ENCODE results near the gene SORCS2. TPM values are rescaled to one million over a fixed set of nuclear protein-coding genes. Genes with fewer than 3 reads are reported as not detected.

SORCS2 gene
- total and polyA plus RNA-seq, 2 of the 4 experiments (the other 2 are of a cell fraction): 0.36 to 0.62 TPM

DNA sequence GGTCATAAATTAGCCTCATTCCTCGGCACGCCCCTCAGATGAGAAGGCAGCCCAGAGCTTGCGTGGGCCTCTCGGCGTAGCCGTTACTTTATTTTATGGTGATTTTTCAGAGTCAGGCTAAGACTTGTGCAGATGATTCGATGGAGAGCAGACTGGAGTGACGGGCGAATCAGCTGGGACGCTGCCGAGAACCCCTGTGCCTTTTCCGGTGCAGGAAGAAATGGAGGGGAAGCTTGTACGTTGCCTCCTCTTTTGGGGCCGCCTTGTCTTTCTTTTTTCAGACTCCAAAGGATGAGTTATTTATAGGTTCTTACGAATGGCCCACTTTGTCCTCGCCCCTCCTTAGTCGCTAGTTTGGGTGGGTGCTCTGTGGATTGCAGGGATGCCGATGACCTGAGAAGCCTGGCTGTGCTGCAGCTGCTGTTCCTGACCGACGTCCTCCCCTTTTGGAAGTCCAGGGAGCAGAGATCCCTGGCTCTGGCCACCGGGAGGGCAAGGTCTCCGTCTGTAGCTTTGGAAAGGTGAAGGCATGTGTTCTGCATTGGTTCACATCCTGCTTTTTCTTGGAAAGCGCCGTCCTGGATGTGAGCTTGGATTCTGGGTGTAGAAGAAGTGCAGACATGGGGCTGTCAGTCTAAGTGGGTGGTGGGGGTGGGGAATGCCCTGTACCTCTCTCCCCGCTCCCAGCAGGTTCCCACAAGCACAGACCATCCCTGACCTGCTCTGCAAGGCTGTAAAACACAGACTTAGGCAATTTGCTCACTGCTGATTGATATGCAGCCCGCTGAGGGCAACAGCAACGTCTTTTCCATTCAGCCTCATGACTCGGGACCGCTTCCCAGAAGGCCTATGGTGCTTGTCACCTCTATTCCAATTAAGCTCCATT, 9.3 kb downstream of the SORCS2 start:
- CTCF ChIA-PET: no interaction called here
- H3K27ac ChIP-seq (ENCODE audit: insufficient read depth, low read length): no peak overlapping the region

More for the DNA sequence above, 9.3 kb downstream of the SORCS2 start:
- no peak overlapping the region for H2BK20ac ChIP-seq (ENCODE audit: low read depth, low read length)
- no peak overlapping the region for H3K18ac ChIP-seq (ENCODE audit: low read depth, low read length)
- H2AFZ ChIP-seq (replicated peaks; ENCODE audit: low read length, poor library complexity): peak overlapping the region; percentile 45
- no peak overlapping the region for H2BK15ac ChIP-seq (ENCODE audit: low read depth, low read length)
- H3K14ac ChIP-seq (replicated peaks; ENCODE audit: low read depth, low read length): no peak overlapping the region
- H3K79me1 ChIP-seq (ENCODE audit: low read depth in 1 of 2, low read length in 2 of 2): no peaks in the 10 kb centered on the region
- no peak for ATAC-seq (ENCODE audit: low read depth)
- H4K20me1 ChIP-seq (ENCODE audit: insufficient read depth, low read length): no peaks in the 10 kb centered on the region
- H2AK9ac ChIP-seq (replicated peaks; ENCODE audit: low read depth, low read length, poor library complexity): no peak overlapping the region
- H3K9ac ChIP-seq (ENCODE audit: low read depth, low read length): no peak overlapping the region
- peaks cover 5% of the 10 kb centered on the region; the same call in 1 of the 2 replicates for H3K27me3 ChIP-seq (ENCODE audit: control insufficient read depth, insufficient read depth, low read length)
- no peaks in the 10 kb centered on the region; the same call in 1 of the 2 replicates for H3K9me1 ChIP-seq (ENCODE audit: insufficient read depth, low read length)
- DNase-seq: no peak
- no TSS peak for BruUV-seq (replicated peaks)
- dilution Hi-C loops (cut with HindIII; ENCODE audit: low sequenced_read_pairs, unreplicated experiment) (no loop called here), in situ Hi-C loops (cut with MboI; ENCODE audit: low sequenced_read_pairs) (no loop called here), intact Hi-C loops (cut with micrococcal nuclease) (no loop called here)
- H3K4me1 ChIP-seq (ENCODE audit: control insufficient read depth, insufficient read depth, low read length): peaks cover 11% of the 10 kb centered on the region
- POLR2A ChIA-PET (ENCODE audit: unreplicated experiment): no interaction called here
- no peak overlapping the region for H4K91ac ChIP-seq (ENCODE audit: insufficient read depth, low read depth, low read length)
- no peak overlapping the region for H3K23ac ChIP-seq (ENCODE audit: low read depth, low read length)
- no peaks in the 10 kb centered on the region for H3K9me3 ChIP-seq (ENCODE audit: control insufficient read depth, insufficient read depth, low read length)
- H4K5ac ChIP-seq (ENCODE audit: low read depth, low read length): no peak overlapping the region
- H3K4me3 ChIP-seq (ENCODE audit: insufficient read depth, low read depth, low read length): no peak overlapping the region
- no peak overlapping the region for H2BK120ac ChIP-seq (ENCODE audit: low read depth, low read length)
- TF ChIP-seq POLR2A (IDR thresholded peaks at IDR 0.05; ENCODE audit: low read depth, low read length) (no peak), MAFK (IDR thresholded peaks at IDR 0.05; ENCODE audit: low read depth, low read length) (no peak), NFE2L2 (IDR thresholded peaks at IDR 0.05; ENCODE audit: low read depth, low read length) (no peak), RFX5 (IDR thresholded peaks at IDR 0.05; ENCODE audit: low read depth, low read length) (no peak), MAZ (IDR thresholded peaks at IDR 0.05; ENCODE audit: borderline replicate concordance, low read depth, low read length) (no peak), RCOR1 (IDR thresholded peaks at IDR 0.05; ENCODE audit: insufficient replicate concordance, low read length) (no peak), MXI1 (IDR thresholded peaks at IDR 0.05; ENCODE audit: borderline replicate concordance, low read depth, low read length) (no peak), CEBPB (IDR thresholded peaks at IDR 0.05; ENCODE audit: low read depth, low read length) (no peak), RAD21 (IDR thresholded peaks at IDR 0.05; ENCODE audit: low read length) (no peak), BHLHE40 (IDR thresholded peaks at IDR 0.05; ENCODE audit: low read depth, low read length) (no peak), FOS (IDR thresholded peaks at IDR 0.05; ENCODE audit: low read depth, low read length) (no peak)
- TF ChIP-seq, protein P1, sequence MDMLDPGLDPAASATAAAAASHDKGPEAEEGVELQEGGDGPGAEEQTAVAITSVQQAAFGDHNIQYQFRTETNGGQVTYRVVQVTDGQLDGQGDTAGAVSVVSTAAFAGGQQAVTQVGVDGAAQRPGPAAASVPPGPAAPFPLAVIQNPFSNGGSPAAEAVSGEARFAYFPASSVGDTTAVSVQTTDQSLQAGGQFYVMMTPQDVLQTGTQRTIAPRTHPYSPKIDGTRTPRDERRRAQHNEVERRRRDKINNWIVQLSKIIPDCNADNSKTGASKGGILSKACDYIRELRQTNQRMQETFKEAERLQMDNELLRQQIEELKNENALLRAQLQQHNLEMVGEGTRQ (IDR thresholded peaks at IDR 0.05; ENCODE audit: low read depth, low read length): no peak
- TF ChIP-seq, protein P2, sequence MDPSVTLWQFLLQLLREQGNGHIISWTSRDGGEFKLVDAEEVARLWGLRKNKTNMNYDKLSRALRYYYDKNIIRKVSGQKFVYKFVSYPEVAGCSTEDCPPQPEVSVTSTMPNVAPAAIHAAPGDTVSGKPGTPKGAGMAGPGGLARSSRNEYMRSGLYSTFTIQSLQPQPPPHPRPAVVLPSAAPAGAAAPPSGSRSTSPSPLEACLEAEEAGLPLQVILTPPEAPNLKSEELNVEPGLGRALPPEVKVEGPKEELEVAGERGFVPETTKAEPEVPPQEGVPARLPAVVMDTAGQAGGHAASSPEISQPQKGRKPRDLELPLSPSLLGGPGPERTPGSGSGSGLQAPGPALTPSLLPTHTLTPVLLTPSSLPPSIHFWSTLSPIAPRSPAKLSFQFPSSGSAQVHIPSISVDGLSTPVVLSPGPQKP (IDR thresholded peaks at IDR 0.05; ENCODE audit: borderline replicate concordance, low read depth, low read length): no peak
- H4K8ac ChIP-seq (ENCODE audit: low read depth in 2 of 2, low read length in 2 of 2): no peak overlapping the region
- no peak overlapping the region for H3K4me2 ChIP-seq (ENCODE audit: low read depth, low read length)
- no peak overlapping the region for H2AK5ac ChIP-seq (ENCODE audit: low read depth, low read length)
- 96% methylated on average over 5 of the region's 29 CpGs; no CpG with 5 or more reads in 1 of the 2 experiments for WGBS, 2 experiments (ENCODE audit: extremely low coverage in 2 of 2, insufficient read length in 1 of 2)
- no peak overlapping the region for H2BK5ac ChIP-seq (ENCODE audit: low read depth, low read length, poor library complexity, severe bottlenecking)
- H3K36me3 ChIP-seq (ENCODE audit: control insufficient read depth, insufficient read depth, low read length): no peaks in the 10 kb centered on the region
- no peak overlapping the region for H3K4ac ChIP-seq (ENCODE audit: low read depth, low read length)
- H3K56ac ChIP-seq (ENCODE audit: extremely low read depth, insufficient read depth, low read length): no peak overlapping the region
